AG09319 (cell line): Measurements from ENCODE around the gene CYB5R4.
"Not testable (repeated sequence)": the region's sequence is repeated elsewhere in the genome, so short reads cannot be mapped to it uniquely, and the experiment has no call there.

Experiments used
- DNase-seq: peaks from one replicate; pipeline ENCODE4 v3.0.0-alpha.2; 2010; ENCODE audit warnings: low read depth; ENCODE audit errors: extremely low read depth
- TF ChIP-seq, protein P1 (sequence below): IDR thresholded peaks from 2 replicates; pipeline ENCODE4 v1.5.1; 2011; ENCODE audit warnings: low read depth, mild to moderate bottlenecking, inconsistent platforms, low read length, moderate library complexity

CYB5R4 gene

DNA sequence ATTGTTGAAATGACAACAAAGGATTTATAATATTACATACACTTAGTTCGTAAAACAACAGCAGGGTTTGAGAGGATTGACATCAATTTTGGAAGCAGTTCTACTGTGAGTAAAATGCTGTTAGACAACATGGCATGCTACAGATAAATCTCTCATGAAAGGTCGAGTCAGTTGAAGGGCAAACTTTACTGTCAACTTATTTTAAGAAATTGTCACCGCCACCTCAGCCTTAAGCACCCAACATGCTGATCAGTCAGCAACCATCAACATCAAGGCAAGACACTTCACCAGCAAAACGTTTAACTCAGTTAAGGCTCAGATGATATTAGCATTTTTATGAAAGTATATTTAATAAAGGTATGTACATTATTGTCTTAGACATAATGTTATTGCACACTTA, 31.0 kb downstream of the CYB5R4 start:
- DNase-seq = no peak
- TF ChIP-seq, protein P1, sequence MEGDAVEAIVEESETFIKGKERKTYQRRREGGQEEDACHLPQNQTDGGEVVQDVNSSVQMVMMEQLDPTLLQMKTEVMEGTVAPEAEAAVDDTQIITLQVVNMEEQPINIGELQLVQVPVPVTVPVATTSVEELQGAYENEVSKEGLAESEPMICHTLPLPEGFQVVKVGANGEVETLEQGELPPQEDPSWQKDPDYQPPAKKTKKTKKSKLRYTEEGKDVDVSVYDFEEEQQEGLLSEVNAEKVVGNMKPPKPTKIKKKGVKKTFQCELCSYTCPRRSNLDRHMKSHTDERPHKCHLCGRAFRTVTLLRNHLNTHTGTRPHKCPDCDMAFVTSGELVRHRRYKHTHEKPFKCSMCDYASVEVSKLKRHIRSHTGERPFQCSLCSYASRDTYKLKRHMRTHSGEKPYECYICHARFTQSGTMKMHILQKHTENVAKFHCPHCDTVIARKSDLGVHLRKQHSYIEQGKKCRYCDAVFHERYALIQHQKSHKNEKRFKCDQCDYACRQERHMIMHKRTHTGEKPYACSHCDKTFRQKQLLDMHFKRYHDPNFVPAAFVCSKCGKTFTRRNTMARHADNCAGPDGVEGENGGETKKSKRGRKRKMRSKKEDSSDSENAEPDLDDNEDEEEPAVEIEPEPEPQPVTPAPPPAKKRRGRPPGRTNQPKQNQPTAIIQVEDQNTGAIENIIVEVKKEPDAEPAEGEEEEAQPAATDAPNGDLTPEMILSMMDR = no peak

DNA sequence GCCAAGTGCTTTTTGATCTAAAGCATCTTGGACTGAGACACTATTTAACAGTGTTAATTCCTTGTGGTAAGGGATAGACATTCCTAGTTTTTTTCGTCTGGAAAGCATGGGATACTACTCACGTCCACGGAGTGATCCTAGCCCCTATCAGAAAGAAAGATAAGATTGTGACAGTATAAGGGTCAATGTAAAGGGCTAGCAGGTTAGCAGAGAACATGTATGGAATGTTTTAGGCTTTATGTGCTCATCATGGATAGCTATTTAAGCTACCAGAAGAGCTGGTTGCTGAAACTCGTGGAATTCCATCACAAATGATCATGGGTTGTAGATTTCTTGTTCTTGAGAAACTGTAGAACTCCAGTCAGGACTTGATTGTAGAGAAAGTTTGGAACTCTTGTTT, 32.1 kb downstream of the CYB5R4 start:
- TF ChIP-seq, protein P1 = no peak
- DNase-seq = no peak

DNA sequence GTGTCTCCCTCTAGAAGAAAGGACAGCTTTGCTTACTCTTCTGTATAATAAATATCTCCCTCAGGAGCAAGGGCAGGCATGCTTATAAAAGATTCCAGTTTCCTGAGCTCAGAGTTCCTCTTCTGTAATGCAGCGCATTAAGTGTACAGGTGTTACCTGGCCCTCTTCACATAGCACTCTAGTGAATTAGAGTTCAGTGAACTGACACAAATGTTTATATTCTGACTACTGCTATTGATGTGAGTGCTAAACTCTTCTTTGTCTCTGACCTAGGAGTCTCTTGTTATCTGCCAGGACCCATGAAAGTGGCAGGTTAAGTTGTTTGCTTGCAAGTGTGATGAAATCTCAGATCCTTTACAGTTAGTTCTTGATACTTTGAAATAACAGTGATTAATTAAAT, 33.5 kb downstream of the CYB5R4 start:
- TF ChIP-seq, protein P1 = no peak
- DNase-seq = no peak

DNA sequence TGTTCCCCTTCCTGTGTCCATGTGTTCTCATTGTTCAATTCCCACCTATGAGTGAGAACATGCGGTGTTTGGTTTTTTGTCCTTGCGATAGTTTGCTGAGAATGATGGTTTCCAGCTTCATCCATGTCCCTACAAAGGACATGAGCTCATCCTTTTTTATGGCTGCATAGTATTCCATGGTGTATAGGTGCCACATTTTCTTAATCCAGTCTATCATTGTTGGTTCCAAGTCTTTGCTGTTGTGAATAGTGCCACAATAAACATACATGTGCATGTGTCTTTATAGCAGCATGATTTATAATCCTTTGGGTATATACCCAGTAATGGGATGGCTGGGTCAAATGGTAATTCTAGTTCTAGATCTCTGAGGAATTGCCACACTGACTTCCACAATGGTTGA, 37.6 kb downstream of the CYB5R4 start:
- not testable (repeated sequence) for DNase-seq

DNA sequence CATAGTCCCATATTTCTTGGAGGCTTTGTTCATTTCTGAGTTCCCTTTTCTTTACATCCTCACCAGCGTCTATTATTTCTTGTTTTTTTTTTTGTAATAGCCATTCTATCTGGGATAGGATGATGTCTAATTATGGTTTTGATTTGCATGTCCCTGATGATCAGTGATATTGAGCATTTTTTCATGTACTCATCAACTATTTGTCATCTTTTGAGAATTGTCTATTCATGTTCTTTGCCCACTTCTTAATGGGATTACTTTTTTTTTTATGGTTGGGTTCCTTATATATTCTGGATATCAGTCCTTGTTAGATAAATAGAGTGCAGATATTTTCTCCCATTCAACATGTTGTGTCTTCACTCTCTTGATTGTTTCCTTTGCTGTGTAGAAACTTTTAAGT, 42.1 kb downstream of the CYB5R4 start:
- TF ChIP-seq, protein P1 = no peak
- no peak for DNase-seq

DNA sequence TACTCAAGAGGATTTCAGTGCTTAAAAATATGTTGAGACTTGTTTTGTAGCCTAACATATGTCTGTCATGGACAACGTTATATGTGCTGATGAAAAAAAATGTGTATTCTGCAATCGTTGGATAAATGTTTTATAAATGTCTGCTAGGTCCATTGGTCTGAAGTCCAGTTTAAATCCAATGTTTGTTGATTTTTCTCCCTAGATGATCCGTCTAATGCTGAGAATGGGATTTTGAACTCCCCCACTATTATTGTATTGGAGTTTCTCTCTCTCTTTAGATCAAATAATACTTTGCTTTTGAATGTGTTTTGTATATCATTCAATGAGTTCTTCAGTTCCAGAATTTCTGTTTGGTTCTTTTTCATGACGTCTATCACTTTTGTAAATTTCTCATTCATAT, 44.9 kb downstream of the CYB5R4 start:
- TF ChIP-seq, protein P1 = no peak
- DNase-seq = no peak

DNA sequence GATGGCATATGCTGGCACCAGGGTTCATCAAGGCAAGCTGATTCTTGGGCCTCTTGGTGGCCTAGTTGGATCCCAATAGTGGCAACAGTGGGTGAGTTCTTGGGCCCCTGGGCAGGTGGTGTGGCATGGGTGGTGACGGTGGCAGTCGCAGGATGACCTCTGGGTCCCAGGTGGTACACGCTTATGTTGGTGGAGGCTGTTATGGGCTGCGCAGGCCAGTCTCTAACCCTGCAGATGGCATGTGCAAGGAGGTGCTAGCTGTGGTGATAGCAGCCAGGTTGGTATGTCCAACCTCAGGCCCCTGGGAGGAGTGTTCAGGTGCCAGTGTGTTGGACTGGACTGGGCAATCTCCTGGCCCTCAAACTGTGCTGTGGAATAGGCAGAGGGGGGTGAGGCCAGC, 46.2 kb downstream of the CYB5R4 start:
- no peak for DNase-seq
- TF ChIP-seq, protein P1 = no peak

DNA sequence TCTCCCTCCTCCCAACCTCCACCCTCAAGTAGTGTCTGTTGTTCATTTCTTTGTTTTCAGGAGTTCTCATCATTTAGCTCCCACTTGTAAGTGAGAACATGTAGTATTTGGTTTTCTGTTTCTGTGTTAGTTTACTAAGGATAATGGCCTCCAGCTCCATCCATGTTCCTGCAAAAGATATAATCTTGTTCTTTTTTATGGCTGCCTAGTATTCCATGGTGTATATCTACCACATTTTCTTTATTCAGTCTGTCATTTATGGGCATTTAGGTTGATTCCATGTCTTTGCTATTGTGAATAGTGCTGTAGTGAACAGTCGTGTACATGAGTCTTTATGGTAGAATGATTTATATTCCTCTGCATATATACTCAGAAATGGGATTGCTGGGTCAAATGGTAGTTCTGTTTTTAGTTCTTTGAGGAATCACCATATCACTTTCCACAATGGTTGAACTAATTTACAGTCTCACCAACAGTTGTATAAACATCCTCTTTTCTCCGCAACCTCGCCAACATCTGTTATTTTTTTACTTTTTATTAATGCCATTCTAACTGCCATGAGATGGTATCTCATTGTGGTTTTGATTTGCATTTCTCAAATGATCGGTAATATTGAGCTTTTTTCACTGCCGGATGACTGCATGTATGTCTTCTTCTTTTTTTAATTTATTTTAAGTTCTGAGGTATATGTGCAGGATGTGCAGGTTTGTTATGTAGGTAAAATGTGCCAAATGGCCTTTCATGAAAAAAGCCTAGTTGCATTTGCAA, 48.3 kb downstream of the CYB5R4 start:
- not testable (repeated sequence) for DNase-seq
